Central memory CD8-positive, alpha-beta T cell (primary cell): Measurements from ENCODE around the gene PODN.

Source experiments
- ATAC-seq: fragments of 150-1000 bp; cut with Tn5 transposase; replicated peaks from 2 replicates; pipeline ENCODE4 v1.10.0; 2022; ENCODE audit warnings: mild to moderate bottlenecking, moderate FRiP score, moderate number of reproducible peaks; ENCODE audit not compliant: poor library complexity, severe bottlenecking; ENCODE audit errors: extremely low read depth
- DNase-seq, 2 donors: peaks; one replicate each; pipeline ENCODE4 v3.0.0; 2021; ENCODE audit warnings: low spot score in 2 of 2
- H3K27ac Mint-ChIP-seq: one replicate; pipeline ENCODE4 v1.8.0; 2022; ENCODE audit warnings: low read depth, mild to moderate bottlenecking, moderate library complexity, mixed read lengths
- H3K27me3 Mint-ChIP-seq: one replicate; pipeline ENCODE4 v1.8.0; 2022; ENCODE audit warnings: mixed read lengths
- H3K36me3 Mint-ChIP-seq: one replicate; pipeline ENCODE4 v1.8.0; 2022; ENCODE audit warnings: mild to moderate bottlenecking, moderate library complexity, mixed read lengths; ENCODE audit not compliant: insufficient read depth
- H3K4me1 Mint-ChIP-seq: one replicate; pipeline ENCODE4 v1.8.0; 2022; ENCODE audit warnings: mixed read lengths
- H3K4me3 Mint-ChIP-seq: one replicate; pipeline ENCODE4 v1.8.0; 2022; ENCODE audit warnings: mild to moderate bottlenecking, moderate library complexity, mixed read lengths
- H3K9me3 Mint-ChIP-seq: one replicate; pipeline ENCODE4 v1.8.0; 2022; ENCODE audit warnings: mixed read lengths

Gene PODN

DNA sequence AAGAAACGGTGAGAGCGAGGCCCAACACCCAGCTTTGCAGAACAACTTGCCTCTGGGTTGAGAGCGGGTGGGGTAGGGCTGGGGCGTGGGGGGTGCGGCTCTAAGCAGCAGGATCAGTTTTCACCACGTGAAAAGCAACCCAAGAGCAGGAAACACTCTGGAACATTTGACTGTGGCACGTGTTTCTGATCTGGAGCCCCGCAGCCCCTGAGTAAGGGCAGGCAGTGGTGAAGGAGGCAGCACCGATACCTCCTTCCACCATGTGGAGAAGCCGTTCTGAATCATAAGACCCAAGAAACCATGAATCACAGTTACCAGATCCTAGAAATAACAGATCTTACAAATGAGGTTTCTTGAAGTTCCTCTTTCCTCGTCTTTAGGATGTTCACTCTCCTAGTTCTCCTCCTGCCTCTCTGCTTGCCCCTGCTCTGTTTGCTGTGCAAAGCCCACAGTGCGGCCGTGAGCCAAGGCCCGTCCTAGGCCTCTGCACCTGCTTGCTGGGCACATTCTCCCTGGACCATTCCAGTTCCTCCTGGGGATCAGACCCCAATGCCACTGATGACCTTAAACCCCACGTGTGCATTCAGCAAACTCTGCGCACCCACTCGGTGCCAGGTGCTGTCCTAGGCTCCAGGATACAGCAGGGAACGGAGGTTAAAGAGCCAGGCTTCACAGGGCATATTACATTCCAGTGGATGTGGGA, 48.5 kb downstream of the PODN start:
- Mint-ChIP-seq H3K27me3 (no peaks in the 10 kb centered on the region), H3K4me1 (peaks cover 22% of the 10 kb centered on the region), H3K27ac (no peak overlapping the region), H3K36me3 (no peaks in the 10 kb centered on the region), H3K9me3 (no peaks in the 10 kb centered on the region), H3K4me3 (no peak overlapping the region)
- no peak for DNase-seq
- ATAC-seq = no peak

DNA sequence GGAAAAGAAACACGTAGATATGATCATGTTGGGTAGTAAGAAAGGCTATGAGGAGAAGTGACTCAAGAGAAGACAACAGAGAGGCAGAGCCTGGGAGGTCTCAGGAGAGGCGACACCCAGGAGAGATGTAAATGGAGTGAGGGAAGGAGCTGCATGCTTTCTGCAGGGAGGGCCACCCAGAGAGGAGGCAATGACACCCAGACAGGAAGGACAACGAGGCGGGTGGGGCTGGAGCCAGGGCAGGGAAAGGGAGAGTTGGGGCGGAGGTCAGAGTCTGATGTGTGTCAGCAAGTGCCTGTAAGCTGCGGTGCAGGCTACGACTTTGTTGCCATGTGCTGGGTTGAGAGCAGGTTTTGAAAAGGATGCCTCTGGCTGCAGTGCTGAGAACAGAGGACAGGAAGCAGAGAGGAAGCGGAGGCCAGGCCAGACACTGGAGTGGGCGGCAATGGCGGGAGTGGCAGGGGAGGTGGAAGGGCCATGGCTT, 49.1 kb downstream of the PODN start:
- no peaks in the 10 kb centered on the region for H3K27me3 Mint-ChIP-seq
- DNase-seq (no peak), ATAC-seq (no peak)
- H3K4me3 Mint-ChIP-seq = no peak overlapping the region
- H3K9me3 Mint-ChIP-seq = no peaks in the 10 kb centered on the region
- H3K36me3 Mint-ChIP-seq = no peaks in the 10 kb centered on the region
- H3K27ac Mint-ChIP-seq = no peak overlapping the region
- H3K4me1 Mint-ChIP-seq = peaks cover 22% of the 10 kb centered on the region

DNA sequence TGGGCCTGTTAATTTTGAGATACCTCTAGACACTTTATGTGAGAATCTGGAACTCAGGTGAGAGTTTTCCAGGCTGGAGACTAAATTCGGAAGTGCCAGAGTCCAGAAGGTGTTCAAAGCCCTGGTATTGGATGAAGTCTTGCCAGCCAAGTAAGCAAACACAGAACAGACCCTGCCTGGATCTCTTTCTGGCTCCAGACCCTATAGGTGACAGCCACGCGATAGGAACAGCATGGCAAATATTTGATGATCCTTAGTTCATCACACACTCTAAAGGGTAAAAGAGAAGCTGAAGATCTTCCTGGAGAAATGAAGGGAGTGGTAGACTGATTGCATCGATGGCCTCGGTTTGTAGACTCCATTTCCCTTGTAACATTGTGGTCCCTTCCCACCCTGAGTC, 49.7 kb downstream of the PODN start:
- Mint-ChIP-seq H3K4me1 (peaks cover 22% of the 10 kb centered on the region), H3K27me3 (no peaks in the 10 kb centered on the region)
- no peak for ATAC-seq

DNA sequence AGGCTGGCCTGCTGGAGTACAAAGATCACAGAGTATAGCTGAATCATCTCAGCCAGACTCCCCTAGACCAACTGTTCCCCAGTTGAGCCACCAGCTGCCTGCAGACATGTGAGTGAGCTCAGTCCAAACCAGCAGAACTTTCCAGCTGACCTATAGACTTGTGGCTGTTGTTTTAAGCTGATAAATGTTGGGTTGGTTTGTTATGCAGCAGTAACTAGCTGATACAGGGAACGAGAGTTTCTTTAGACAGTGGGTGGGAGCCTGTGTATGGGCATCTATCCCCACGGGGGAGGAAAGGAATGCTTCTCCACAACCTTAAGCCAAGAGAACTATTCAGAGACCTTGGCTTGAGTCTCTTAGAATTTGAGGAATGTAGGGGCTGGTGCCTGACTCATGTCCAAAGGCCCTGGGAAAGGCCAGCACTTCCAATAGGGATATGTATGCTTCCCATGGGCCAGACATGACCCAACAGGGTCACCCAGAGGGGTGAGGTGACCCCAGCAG, 50.3 kb downstream of the PODN start:
- Mint-ChIP-seq H3K27ac (no peak overlapping the region), H3K27me3 (no peaks in the 10 kb centered on the region), H3K4me1 (peaks cover 20% of the 10 kb centered on the region), H3K4me3 (no peak overlapping the region), H3K36me3 (no peaks in the 10 kb centered on the region), H3K9me3 (no peaks in the 10 kb centered on the region)
- ATAC-seq (no peak), DNase-seq (no peak)

More for the DNA sequence above, 49.7 kb downstream of the PODN start:
- H3K36me3 Mint-ChIP-seq = no peaks in the 10 kb centered on the region
- H3K4me3 Mint-ChIP-seq = no peak overlapping the region
- H3K9me3 Mint-ChIP-seq = no peaks in the 10 kb centered on the region
- H3K27ac Mint-ChIP-seq = no peak overlapping the region
- no peak for DNase-seq

DNA sequence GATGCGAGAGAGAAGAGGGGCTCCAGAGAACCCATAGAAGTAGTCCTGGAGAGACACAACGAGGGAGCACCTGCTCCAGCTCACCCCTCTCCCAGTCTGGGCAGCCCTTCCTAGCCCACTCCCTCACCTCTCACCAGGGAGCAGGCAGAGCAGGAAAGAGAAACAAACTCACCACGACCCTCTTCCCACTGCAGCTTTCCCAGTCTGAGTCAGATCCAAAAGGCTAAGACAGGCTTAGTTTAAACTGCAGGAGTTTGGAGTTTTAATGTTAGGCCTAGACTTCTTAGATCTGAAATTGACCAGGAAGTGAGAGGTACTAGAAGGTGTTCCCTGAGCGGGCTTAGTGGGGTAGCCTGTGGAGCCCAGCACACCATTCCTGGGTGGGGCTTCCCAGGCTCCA, 50.8 kb downstream of the PODN start:
- DNase-seq (no peak), ATAC-seq (no peak)
- Mint-ChIP-seq H3K4me1 (peaks cover 15% of the 10 kb centered on the region), H3K36me3 (no peaks in the 10 kb centered on the region), H3K9me3 (no peaks in the 10 kb centered on the region), H3K27me3 (no peaks in the 10 kb centered on the region), H3K27ac (no peak overlapping the region), H3K4me3 (no peak overlapping the region)

DNA sequence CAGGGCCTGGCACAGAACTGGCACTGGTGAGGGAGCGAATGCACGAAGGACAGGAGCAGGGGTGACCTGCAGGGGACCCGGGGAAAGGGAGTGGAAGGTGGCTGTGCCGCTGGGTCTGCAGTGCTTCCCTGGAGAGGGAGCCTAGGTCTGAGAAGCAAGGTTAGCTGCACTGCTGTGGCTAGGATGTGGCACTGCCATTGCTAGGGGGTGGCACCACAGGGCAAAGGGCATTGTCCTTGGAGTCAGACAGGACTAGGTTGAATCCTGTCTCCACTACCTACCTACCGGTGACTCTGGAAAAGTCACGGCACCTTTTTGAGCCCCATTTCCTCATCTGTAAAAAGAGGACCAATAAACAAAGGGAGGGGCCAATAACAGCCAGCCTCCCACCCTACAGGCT, 52.1 kb downstream of the PODN start:
- no peaks in the 10 kb centered on the region for H3K9me3 Mint-ChIP-seq
- no peak for ATAC-seq
- H3K4me3 Mint-ChIP-seq = no peak overlapping the region
- H3K36me3 Mint-ChIP-seq = no peaks in the 10 kb centered on the region
- no peak for DNase-seq
- peaks cover 9% of the 10 kb centered on the region for H3K4me1 Mint-ChIP-seq
- no peak overlapping the region for H3K27ac Mint-ChIP-seq
- H3K27me3 Mint-ChIP-seq = no peaks in the 10 kb centered on the region

DNA sequence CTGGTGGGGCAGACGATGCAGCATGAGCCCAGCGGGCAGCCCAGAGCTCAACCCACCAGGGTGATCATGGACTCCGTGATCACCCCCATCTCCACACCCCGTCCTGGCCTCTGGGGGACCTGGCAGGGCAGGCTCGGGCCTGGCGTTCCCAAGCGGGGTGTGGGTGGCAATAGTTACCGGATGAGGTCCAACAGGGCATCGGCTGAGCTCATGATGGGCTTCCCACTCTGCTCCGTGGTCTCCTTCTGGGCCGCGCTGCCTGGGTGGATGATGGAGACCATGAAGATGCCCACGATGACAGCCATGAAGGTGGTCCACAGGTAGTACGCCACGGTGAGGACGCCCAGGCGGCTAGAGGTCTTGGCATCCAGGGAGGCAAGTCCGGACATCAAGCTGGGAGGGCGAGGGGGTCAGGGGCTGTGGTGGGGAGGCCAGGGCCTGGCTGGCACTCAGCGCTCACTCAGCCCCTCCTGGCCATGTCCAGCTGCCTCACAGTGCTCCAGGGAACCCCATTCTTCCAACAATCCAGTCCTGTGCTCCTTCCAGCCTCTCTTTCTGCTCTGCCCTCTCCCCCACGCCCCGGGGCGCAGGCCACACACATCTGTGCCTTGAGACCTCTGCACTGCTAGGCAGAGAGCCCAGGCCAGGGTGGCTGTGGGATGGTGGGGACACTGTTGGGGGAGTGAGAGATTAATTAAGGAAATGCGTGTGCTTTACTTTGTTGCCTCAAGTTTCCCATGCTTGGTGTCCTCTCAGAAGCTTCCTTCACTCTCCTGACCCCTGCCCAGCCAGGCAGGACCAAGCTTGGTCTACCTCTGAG, 52.8 kb downstream of the PODN start:
- H3K27me3 Mint-ChIP-seq = no peaks in the 10 kb centered on the region
- ATAC-seq (no peak), DNase-seq (no peak)
- no peaks in the 10 kb centered on the region for H3K9me3 Mint-ChIP-seq
- H3K4me3 Mint-ChIP-seq = no peak overlapping the region
- H3K27ac Mint-ChIP-seq = no peak overlapping the region
- no peaks in the 10 kb centered on the region for H3K36me3 Mint-ChIP-seq
- peaks cover 9% of the 10 kb centered on the region for H3K4me1 Mint-ChIP-seq

DNA sequence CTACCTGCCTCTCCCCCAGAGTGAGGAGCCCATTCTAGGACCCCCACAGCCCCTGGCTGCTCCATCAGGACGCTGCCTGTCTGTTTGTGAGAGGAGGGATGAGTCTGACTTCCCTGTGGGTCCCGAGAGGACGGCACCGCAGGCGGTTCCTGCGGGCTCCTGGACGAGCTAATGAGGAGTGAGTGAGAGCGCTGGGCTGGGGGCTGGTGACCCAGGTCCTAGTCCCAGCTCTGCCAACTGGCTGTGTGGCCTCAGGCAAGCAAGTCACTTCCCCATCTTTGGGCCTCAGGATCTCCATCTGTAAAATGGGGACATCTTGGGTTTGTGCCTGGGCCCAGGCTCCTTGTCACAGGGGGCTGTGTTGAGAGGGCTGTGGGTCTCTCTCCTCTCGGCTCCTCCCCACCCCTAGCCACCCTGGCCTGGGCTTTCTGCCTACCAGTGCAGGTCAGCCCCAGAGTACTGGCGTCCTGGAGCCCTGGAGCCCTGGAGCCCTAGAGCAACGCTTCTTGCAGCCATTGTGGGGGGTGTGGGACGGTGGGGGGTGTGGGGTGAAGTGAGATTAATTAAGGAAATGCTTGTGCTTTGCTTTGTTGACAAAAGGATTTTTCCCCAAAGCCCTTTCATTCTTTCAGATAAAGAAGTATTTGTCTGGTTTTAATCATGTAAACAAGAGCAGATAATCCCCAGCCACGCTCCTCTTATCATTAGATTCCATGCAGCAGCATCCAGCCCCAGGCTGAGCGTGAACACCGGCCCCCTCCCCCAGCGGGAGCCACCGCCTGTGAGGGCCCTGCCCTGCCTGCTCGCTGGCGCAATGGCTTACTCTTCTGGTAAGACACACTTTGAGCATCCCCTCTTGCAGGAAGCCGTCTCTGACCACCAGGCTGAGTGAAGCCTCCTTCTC, 53.6 kb downstream of the PODN start:
- Mint-ChIP-seq H3K36me3 (peaks cover under 1% of the 10 kb centered on the region), H3K4me1 (peaks cover 8% of the 10 kb centered on the region), H3K27ac (no peak overlapping the region), H3K4me3 (no peak overlapping the region), H3K9me3 (no peaks in the 10 kb centered on the region), H3K27me3 (peaks cover 3% of the 10 kb centered on the region)
- DNase-seq (no peak), ATAC-seq (no peak)

DNA sequence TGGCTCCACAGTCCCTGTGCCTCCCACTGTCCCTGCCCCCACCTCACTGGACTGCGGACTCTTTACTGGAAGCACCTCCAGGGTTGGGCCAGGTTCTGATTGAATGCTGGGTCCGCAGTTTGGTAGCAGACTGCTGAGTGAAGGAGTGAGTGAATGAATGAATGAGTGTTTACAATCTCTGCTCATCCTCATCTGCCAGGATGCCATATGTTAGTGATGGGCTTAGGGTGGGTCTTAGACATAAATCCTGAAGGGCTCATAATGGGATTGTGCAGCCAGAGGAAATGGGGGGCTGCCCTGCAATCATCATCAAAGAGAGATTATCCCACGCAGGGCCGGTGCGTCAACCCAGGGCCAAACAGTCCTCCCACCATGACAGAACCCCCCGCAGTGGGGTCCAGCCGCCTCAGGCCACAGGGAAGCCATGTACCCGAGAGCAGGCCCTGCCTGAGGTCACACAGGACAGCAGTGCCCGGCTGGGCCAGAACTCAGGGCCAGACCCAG, 54.3 kb downstream of the PODN start:
- H3K4me3 Mint-ChIP-seq = no peak overlapping the region
- H3K9me3 Mint-ChIP-seq = no peaks in the 10 kb centered on the region
- peaks cover 6% of the 10 kb centered on the region for H3K4me1 Mint-ChIP-seq
- H3K27ac Mint-ChIP-seq = no peak overlapping the region
- H3K36me3 Mint-ChIP-seq = peaks cover 3% of the 10 kb centered on the region
- no peak for DNase-seq
- peaks cover 11% of the 10 kb centered on the region for H3K27me3 Mint-ChIP-seq
- no peak for ATAC-seq

DNA sequence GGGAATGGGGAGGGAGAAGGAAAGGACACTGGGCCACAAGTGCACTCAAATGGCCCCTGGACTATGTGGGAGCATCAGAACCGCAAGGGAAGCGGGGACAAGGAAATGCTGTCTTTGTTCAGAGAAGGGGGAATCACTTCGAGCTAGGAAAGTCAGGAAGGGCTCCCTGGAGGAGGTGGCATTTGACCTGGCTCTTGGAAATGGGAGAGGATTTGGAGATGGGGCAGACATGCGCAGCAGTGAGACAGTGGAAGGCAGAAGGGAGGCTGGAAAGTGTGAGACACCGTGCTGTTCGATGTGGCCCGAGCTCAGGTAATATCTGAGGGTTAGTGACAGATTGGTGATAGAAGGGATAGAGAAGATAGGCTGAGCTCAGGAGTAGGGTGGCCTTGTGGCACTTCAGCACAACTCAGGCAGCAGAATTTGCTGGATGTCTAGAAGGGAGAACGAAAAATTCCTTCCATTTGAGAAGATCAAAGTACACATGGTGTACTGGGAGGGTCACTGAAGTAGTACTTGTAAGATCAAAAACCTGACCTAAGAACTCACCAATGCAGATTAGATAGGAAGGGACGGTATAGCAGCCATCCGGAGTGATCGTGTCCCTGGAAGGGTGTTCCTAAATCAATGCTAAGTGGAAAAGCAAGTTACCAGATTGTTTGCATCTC, 55.1 kb downstream of the PODN start:
- peaks cover 9% of the 10 kb centered on the region for H3K4me1 Mint-ChIP-seq
- H3K4me3 Mint-ChIP-seq = no peak overlapping the region
- peaks cover 3% of the 10 kb centered on the region for H3K36me3 Mint-ChIP-seq
- no peaks in the 10 kb centered on the region for H3K9me3 Mint-ChIP-seq
- DNase-seq (no peak), ATAC-seq (no peak)
- peaks cover 11% of the 10 kb centered on the region for H3K27me3 Mint-ChIP-seq
- no peak overlapping the region for H3K27ac Mint-ChIP-seq

DNA sequence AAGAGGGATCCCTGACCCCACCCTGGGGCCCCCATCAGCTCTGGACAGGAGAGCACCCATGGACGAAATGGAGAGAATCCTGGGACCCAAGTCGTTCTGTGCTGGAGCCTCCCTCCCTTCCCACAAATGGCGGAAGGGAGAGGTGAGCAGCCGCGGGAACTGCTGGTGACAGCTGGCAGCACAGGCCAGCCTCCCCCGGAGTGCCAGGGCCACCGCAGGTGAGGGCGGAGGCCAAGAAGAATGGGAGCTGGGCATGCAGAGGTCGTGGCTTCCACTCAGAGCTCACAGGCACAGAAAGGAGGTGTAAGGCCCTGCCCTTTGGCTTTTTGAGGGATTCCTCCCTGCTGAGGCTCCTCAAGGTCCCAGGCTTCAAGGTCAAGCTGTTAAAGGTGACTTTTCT, 55.8 kb downstream of the PODN start:
- H3K27me3 Mint-ChIP-seq = peaks cover 11% of the 10 kb centered on the region
- no peak overlapping the region for H3K27ac Mint-ChIP-seq
- H3K36me3 Mint-ChIP-seq = peaks cover 3% of the 10 kb centered on the region
- H3K4me3 Mint-ChIP-seq = no peak overlapping the region
- H3K4me1 Mint-ChIP-seq = peaks cover 9% of the 10 kb centered on the region
- no peaks in the 10 kb centered on the region for H3K9me3 Mint-ChIP-seq
- DNase-seq = no peak
- no peak for ATAC-seq

DNA sequence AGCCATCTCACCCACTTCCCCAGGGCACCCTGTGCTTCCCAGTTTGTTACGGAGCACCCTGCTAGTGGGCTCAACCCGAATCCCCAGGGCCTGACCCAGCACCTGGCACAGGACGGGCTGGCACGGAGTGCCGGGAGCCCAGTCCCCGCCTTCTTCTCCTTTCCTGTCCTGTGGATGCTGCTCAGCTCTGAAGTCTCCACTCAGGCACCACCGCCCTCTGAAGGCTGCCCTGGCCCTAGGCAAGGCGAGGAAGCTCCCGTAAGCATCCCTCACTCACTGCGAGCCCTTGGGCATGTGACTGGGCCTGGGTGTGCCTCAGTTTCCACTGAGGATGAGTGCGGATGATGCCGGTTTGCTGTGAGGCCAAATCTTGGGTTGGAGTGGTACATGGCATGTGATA, 58.6 kb downstream of the PODN start:
- no peaks in the 10 kb centered on the region for H3K9me3 Mint-ChIP-seq
- DNase-seq (no peak), ATAC-seq (no peak)
- H3K36me3 Mint-ChIP-seq = peaks cover 3% of the 10 kb centered on the region
- no peak overlapping the region for H3K27ac Mint-ChIP-seq
- H3K27me3 Mint-ChIP-seq = peaks cover 11% of the 10 kb centered on the region
- peaks cover 12% of the 10 kb centered on the region for H3K4me1 Mint-ChIP-seq
- no peak overlapping the region for H3K4me3 Mint-ChIP-seq
